HG03457 (cell line): Measurements from ENCODE around the gene MYO15B.
"Not testable (repeated sequence)": the region's sequence is repeated elsewhere in the genome, so short reads cannot be mapped to it uniquely, and the experiment has no call there.

Experiments used
- ATAC-seq: cut with Tn5 transposase; IDR thresholded peaks from one replicate; pipeline ENCODE4 v1.9.1; 2021; ENCODE audit warnings: moderate number of reproducible peaks; ENCODE audit not compliant: unreplicated experiment

MYO15B gene

GRCh38 chr17:75637143-75637538 is 49.5 kb downstream of the MYO15B start:
- no peak for ATAC-seq

GRCh38 chr17:75637551-75637950 is 50.0 kb downstream of the MYO15B start:
- no peak for ATAC-seq

GRCh38 chr17:75638039-75638438 is 50.4 kb downstream of the MYO15B start:
- not testable (repeated sequence) for ATAC-seq

- ATAC-seq: no peak
Observed at GRCh38 chr17:75638893-75639292, 51.3 kb downstream of the MYO15B start.

GRCh38 chr17:75639327-75639726 is 51.7 kb downstream of the MYO15B start:
- ATAC-seq: no peak

GRCh38 chr17:75639771-75640555 is 52.4 kb downstream of the MYO15B start:
- ATAC-seq: no peak

- ATAC-seq: no peak
Observed at GRCh38 chr17:75640556-75641119, 53.0 kb downstream of the MYO15B start.

- no peak for ATAC-seq
Observed at GRCh38 chr17:75641343-75641742, 53.7 kb downstream of the MYO15B start.

- no peak for ATAC-seq
Observed at GRCh38 chr17:75642182-75642783, 54.7 kb downstream of the MYO15B start.

GRCh38 chr17:75642784-75643642 is 55.4 kb downstream of the MYO15B start:
- ATAC-seq: no peak

- no peak for ATAC-seq
Observed at GRCh38 chr17:75643643-75644017, 56.0 kb downstream of the MYO15B start.

- ATAC-seq: no peak
Observed at GRCh38 chr17:75645501-75645888, 57.9 kb downstream of the MYO15B start.

- ATAC-seq: peak; percentile 44
Observed at GRCh38 chr17:75645889-75646637, 58.5 kb downstream of the MYO15B start.

- ATAC-seq: no peak
Observed at GRCh38 chr17:75646638-75646992, 59.0 kb downstream of the MYO15B start.

- ATAC-seq: no peak
Observed at GRCh38 chr17:75647061-75647460, 59.5 kb downstream of the MYO15B start.

- no peak for ATAC-seq
Observed at GRCh38 chr17:75647921-75648320, 60.3 kb downstream of the MYO15B start.

- ATAC-seq: no peak
Observed at GRCh38 chr17:75649687-75650086, 62.1 kb downstream of the MYO15B start.

- ATAC-seq: no peak
Observed at GRCh38 chr17:75650874-75651273, 63.3 kb downstream of the MYO15B start.

- no peak for ATAC-seq
Observed at GRCh38 chr17:75652341-75652740, 64.7 kb downstream of the MYO15B start.

- no peak for ATAC-seq
Observed at GRCh38 chr17:75652934-75653549, 65.4 kb downstream of the MYO15B start.
